GM23338 (cell line): Measurements from ENCODE around the gene PITRM1. TPM values are rescaled to one million over a fixed set of nuclear protein-coding genes. Genes with fewer than 3 reads are reported as not detected.

Source experiments
- ATAC-seq: fragments of 200-7000 bp; cut with Tn5 transposase; 3 replicates; pipeline ENCODE4 v1.9.1; 2020
- DNase-seq: peaks from one replicate; pipeline ENCODE4 v3.0.0-alpha.2; 2015; ENCODE audit warnings: low spot score
- H2AFZ ChIP-seq: fragments of 200-600 bp; sonication (generic); 2 replicates; pipeline ENCODE4 v1.8.0; 2016; ENCODE audit warnings: antibody characterized with exemption, mild to moderate bottlenecking, moderate library complexity
- H3F3A ChIP-seq: fragments of 200-600 bp; sonication (generic); replicated peaks from 2 replicates; pipeline ENCODE4 v1.8.0; 2017; ENCODE audit warnings: antibody characterized with exemption, mixed run types, low read depth
- H3K27ac ChIP-seq: fragments of 200-600 bp; sonication (generic); 2 replicates; pipeline ENCODE4 v1.6.1; 2016; ENCODE audit warnings: low read depth
- H3K27me3 ChIP-seq: fragments of 200-600 bp; sonication (generic); 2 replicates; pipeline ENCODE4 v1.8.0; 2016; ENCODE audit warnings: mild to moderate bottlenecking, mixed run types, moderate library complexity; ENCODE audit not compliant: insufficient read depth
- H3K36me3 ChIP-seq: fragments of 200-600 bp; sonication (generic); 2 replicates; pipeline ENCODE4 v1.8.0; 2016; ENCODE audit warnings: mild to moderate bottlenecking; ENCODE audit not compliant: insufficient read depth
- H3K4me1 ChIP-seq: fragments of 200-600 bp; sonication (generic); 2 replicates; pipeline ENCODE4 v1.8.0; 2016; ENCODE audit warnings: mild to moderate bottlenecking, moderate library complexity; ENCODE audit not compliant: insufficient read depth
- H3K4me2 ChIP-seq: fragments of 200-600 bp; sonication (generic); 2 replicates; pipeline ENCODE4 v1.7.1; 2017; ENCODE audit warnings: mixed run types
- H3K4me3 ChIP-seq: fragments of 200-600 bp; sonication (generic); 2 replicates; pipeline ENCODE4 v1.6.1; 2016; ENCODE audit warnings: mixed run types
- H3K79me2 ChIP-seq: fragments of 200-600 bp; sonication (generic); replicated peaks from 2 replicates; pipeline ENCODE4 v1.8.0; 2017; ENCODE audit warnings: mild to moderate bottlenecking; ENCODE audit not compliant: insufficient read depth
- H3K9me2 ChIP-seq: fragments of 200-600 bp; sonication (generic); 2 replicates; pipeline ENCODE4 v1.8.0; 2017; ENCODE audit not compliant: insufficient read depth
- H4K20me1 ChIP-seq: fragments of 200-600 bp; sonication (generic); replicated peaks from 2 replicates; pipeline ENCODE4 v1.8.0; 2017; ENCODE audit warnings: mild to moderate bottlenecking; ENCODE audit not compliant: insufficient read depth
- H3K27ac Mint-ChIP-seq: 2 replicates; pipeline ENCODE4 v1.8.0; 2020; ENCODE audit warnings: inconsistent platforms, mild to moderate bottlenecking, moderate library complexity, mixed read lengths
- H3K27me3 Mint-ChIP-seq: 3 replicates; pipeline ENCODE4 v1.8.0; 2022; ENCODE audit warnings: low read depth, mild to moderate bottlenecking, moderate library complexity, mixed read lengths, inconsistent platforms; ENCODE audit not compliant: insufficient read depth, poor library complexity
- H3K36me3 Mint-ChIP-seq: 3 replicates; pipeline ENCODE4 v1.8.0; 2021; ENCODE audit warnings: low read depth, mild to moderate bottlenecking, inconsistent platforms, moderate library complexity, mixed read lengths
- H3K4me1 Mint-ChIP-seq: 3 replicates; pipeline ENCODE4 v1.8.0; 2020; ENCODE audit warnings: mild to moderate bottlenecking, inconsistent platforms, mixed read lengths
- H3K4me3 Mint-ChIP-seq: 3 replicates; pipeline ENCODE4 v1.8.0; 2021; ENCODE audit warnings: moderate library complexity, mild to moderate bottlenecking, inconsistent platforms, mixed read lengths
- H3K9me3 Mint-ChIP-seq: 3 replicates; pipeline ENCODE4 v1.8.0; 2020; ENCODE audit warnings: moderate library complexity, mild to moderate bottlenecking, inconsistent platforms, mixed read lengths
- CREB1 ChIP-seq: fragments of 250-450 bp; sonication (Bioruptor Pico); IDR thresholded peaks from 2 replicates; pipeline ENCODE4 v1.5.0; 2020; ENCODE audit warnings: low read depth, mild to moderate bottlenecking, moderate library complexity
- CTCF ChIP-seq, 2 experiments: fragments of 200-600 bp in 1 of 2; sonication (generic) in 1 of 2; conservative IDR thresholded peaks; 2 replicates each; pipeline versions ENCODE4 v1.5.1 to v1.6.1; 2016 to 2017; ENCODE audit warnings: antibody characterized with exemption in 2 of 2, low read depth in 2 of 2, mild to moderate bottlenecking in 2 of 2, moderate library complexity in 1 of 2
- ETS1 ChIP-seq: IDR thresholded peaks from 2 replicates; pipeline ENCODE4 v1.6.1; 2016; ENCODE audit warnings: antibody characterized with exemption
- EZH2 ChIP-seq: fragments of 200-600 bp; sonication (generic); IDR thresholded peaks from one replicate; pipeline ENCODE4 v1.8.0; 2017; ENCODE audit warnings: antibody characterized with exemption, mild to moderate bottlenecking, low read depth; ENCODE audit not compliant: unreplicated experiment
- JUNB ChIP-seq: IDR thresholded peaks from one replicate; pipeline ENCODE4 v1.6.1; 2016; ENCODE audit warnings: antibody characterized with exemption; ENCODE audit not compliant: unreplicated experiment
- POLR2AphosphoS5 ChIP-seq: IDR thresholded peaks from 2 replicates; pipeline ENCODE4 v1.6.1; 2016; ENCODE audit warnings: antibody characterized with exemption, low read depth
- REST ChIP-seq: IDR thresholded peaks from one replicate; pipeline ENCODE4 v1.6.1; 2018; ENCODE audit warnings: antibody characterized with exemption; ENCODE audit not compliant: unreplicated experiment
- STAT1 ChIP-seq: IDR thresholded peaks from one replicate; pipeline ENCODE4 v1.6.1; 2016; ENCODE audit warnings: antibody characterized with exemption; ENCODE audit not compliant: unreplicated experiment
- ZNF114 ChIP-seq: fragments of 250-450 bp; sonication (Bioruptor Pico); IDR thresholded peaks from 2 replicates; pipeline ENCODE4 v1.5.0; 2020; ENCODE audit warnings: mild to moderate bottlenecking, moderate library complexity
- ZNF331 ChIP-seq: fragments of 250-450 bp; sonication (Bioruptor Pico); IDR thresholded peaks from 2 replicates; pipeline ENCODE4 v1.5.0; 2020; ENCODE audit warnings: low read depth, mild to moderate bottlenecking, moderate library complexity
- ZNF462 ChIP-seq: fragments of 250-450 bp; sonication (Bioruptor Pico); IDR thresholded peaks from 2 replicates; pipeline ENCODE4 v1.5.0; 2020; ENCODE audit warnings: mild to moderate bottlenecking, moderate library complexity
- polyA plus RNA-seq: library from polyadenylated mRNA; unstranded; fragments of >200 nt; fragmentation: Nextera tagmentation; extraction: Ambion mirVana; gene quantifications from 2 replicates; pipeline ENCODE4 v1.2.1, GENCODE V29; 2016
- total RNA-seq: library from RNA; depleted of rRNA; stranded (reverse); fragments of >200 nt; shearing (Covaris generic); gene quantifications from 2 replicates; pipeline ENCODE4 v1.2.3, GENCODE V29; 2014

Gene PITRM1
- total and polyA plus RNA-seq, 2 experiments from 2014 or later = 29.0 to 33.0 TPM

GRCh38 chr10:3139216-3139910 lies 33.2 kb downstream of the PITRM1 start:
- no peaks in the 10 kb centered on the region for H3K9me2 ChIP-seq
- no peak overlapping the region; the same call in 1 of the 2 replicates for H3K27ac ChIP-seq
- no peaks in the 10 kb centered on the region for H3K27me3 ChIP-seq
- H3K27me3 Mint-ChIP-seq = peaks cover 7% of the 10 kb centered on the region
- TF ChIP-seq POLR2AphosphoS5 (no peak), EZH2 (no peak), ZNF114 (CRISPR knock-in tag) (no peak), JUNB (no peak), STAT1 (no peak), REST (no peak), ZNF462 (no peak), ETS1 (no peak), CREB1 (CRISPR knock-in tag) (no peak), ZNF331 (CRISPR knock-in tag) (no peak), CTCF (conservative IDR thresholded peaks at IDR 0.05; ENCODE audit: low read depth in 2 of 2) (no peak)
- no peaks in the 10 kb centered on the region for H3K9me3 Mint-ChIP-seq
- DNase-seq = peak; percentile 33
- peak; percentile 50 for ATAC-seq
- no peak overlapping the region for H3K4me2 ChIP-seq
- H3F3A ChIP-seq = no peaks in the 10 kb centered on the region; the same call in 1 of the 2 replicates
- no peak overlapping the region for H3K4me3 ChIP-seq
- H3K4me3 Mint-ChIP-seq = no peak overlapping the region
- H3K4me1 ChIP-seq = no peaks in the 10 kb centered on the region
- peaks cover 42% of the 10 kb centered on the region for H3K36me3 ChIP-seq
- H2AFZ ChIP-seq = no peak overlapping the region
- peaks cover 20% of the 10 kb centered on the region for H4K20me1 ChIP-seq
- H3K27ac Mint-ChIP-seq = no peak overlapping the region
- no peaks in the 10 kb centered on the region for H3K79me2 ChIP-seq
- H3K36me3 Mint-ChIP-seq = peaks cover 86% of the 10 kb centered on the region
- no peaks in the 10 kb centered on the region for H3K4me1 Mint-ChIP-seq
